Measurements from ENCODE around the gene FBXO9.

- TF ChIP-seq CTCF (conservative IDR thresholded peaks at IDR 0.05) (no peak), ZFX (IDR thresholded peaks at IDR 0.05) (no peak)
Observed at GRCh38 chr6:53104916-53105315, 39.7 kb downstream of the FBXO9 start.
